Osteocyte (in vitro differentiated cells): Measurements from ENCODE around the gene CDS2. TPM values are rescaled to one million over a fixed set of nuclear protein-coding genes. Genes with fewer than 3 reads are reported as not detected.

Experiments
- DNase-seq: peaks from one replicate; pipeline ENCODE4 v3.0.0; 2021; ENCODE audit warnings: mixed read lengths; ENCODE audit not compliant: unreplicated experiment; ENCODE audit errors: extremely low spot score
- H3K27ac Mint-ChIP-seq: one replicate; pipeline ENCODE4 v1.8.0; 2021; ENCODE audit warnings: mild to moderate bottlenecking, mixed read lengths; ENCODE audit not compliant: unreplicated experiment
- H3K27me3 Mint-ChIP-seq: one replicate; pipeline ENCODE4 v1.8.0; 2021; ENCODE audit warnings: mixed read lengths; ENCODE audit not compliant: unreplicated experiment
- H3K36me3 Mint-ChIP-seq: one replicate; pipeline ENCODE4 v1.8.0; 2021; ENCODE audit warnings: mixed read lengths; ENCODE audit not compliant: unreplicated experiment
- H3K4me1 Mint-ChIP-seq: one replicate; pipeline ENCODE4 v1.8.0; 2021; ENCODE audit warnings: mixed read lengths; ENCODE audit not compliant: unreplicated experiment
- H3K4me3 Mint-ChIP-seq: one replicate; pipeline ENCODE4 v1.8.0; 2021; ENCODE audit warnings: mild to moderate bottlenecking, moderate library complexity, mixed read lengths; ENCODE audit not compliant: unreplicated experiment
- H3K9me3 Mint-ChIP-seq: one replicate; pipeline ENCODE4 v1.8.0; 2021; ENCODE audit warnings: mixed read lengths; ENCODE audit not compliant: unreplicated experiment
- total RNA-seq: library from RNA; stranded (reverse); gene quantifications from 2 replicates; pipeline ENCODE4 v1.2.1, GENCODE V29; 2021
- TF ChIP-seq, protein P1 (sequence below): fragments of 200-600 bp; sonication (generic); IDR thresholded peaks from 2 replicates; pipeline ENCODE4 v1.5.0; 2021; ENCODE audit warnings: antibody characterized with exemption, mild to moderate bottlenecking, moderate library complexity

The CDS2 gene
- total RNA-seq, 1 donor from 2014 or later, result 43.2 TPM

DNA sequence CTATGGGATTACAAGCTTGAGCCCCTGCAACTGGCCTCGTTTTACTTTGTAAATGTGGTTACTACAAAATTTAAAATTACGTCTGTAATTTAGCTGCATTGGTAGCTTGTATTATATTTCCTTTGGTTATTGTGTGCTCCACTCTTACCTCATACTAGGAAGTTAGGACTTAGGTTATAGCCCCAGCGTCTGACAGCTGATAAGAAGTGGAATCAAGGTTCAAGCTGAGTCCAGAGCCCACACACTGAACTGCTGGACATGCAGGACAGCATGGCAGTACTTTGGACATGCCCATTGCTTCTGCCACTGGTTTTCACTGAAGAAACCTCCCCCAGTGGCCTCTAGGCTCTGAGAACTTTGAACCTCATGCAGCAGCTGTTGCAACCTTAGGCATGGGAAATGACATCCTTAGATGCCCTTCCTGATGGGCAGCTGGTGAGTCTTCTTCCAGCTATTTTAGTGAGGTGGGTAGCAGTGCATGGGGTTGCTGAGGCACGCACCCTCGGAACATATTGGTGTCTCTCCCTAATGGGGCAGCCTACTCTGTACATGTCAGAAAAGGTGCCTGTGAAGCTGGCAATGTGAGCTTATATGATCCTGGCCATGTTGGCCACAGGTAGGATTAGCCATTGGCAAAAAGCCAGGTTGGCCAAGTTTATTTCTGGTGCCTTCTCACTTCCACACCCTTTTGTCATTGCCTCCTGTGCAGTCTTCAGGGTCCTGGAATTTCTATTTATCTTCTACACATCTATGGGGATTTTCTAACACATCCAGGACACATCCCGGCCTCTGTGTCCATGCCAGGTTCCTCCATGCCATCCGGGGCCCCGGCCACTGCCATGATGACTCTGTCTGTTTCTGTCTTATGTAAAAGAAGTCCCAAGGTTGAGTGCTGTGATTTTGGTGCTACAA, 85.3 kb downstream of the CDS2 start:
- peak; percentile 65 for DNase-seq
- Mint-ChIP-seq H3K9me3 (no peaks in the 10 kb centered on the region), H3K27ac (no peak overlapping the region), H3K4me3 (no peak overlapping the region), H3K27me3 (no peaks in the 10 kb centered on the region), H3K36me3 (peaks cover 13% of the 10 kb centered on the region), H3K4me1 (peaks cover 11% of the 10 kb centered on the region)
- TF ChIP-seq, protein P1, sequence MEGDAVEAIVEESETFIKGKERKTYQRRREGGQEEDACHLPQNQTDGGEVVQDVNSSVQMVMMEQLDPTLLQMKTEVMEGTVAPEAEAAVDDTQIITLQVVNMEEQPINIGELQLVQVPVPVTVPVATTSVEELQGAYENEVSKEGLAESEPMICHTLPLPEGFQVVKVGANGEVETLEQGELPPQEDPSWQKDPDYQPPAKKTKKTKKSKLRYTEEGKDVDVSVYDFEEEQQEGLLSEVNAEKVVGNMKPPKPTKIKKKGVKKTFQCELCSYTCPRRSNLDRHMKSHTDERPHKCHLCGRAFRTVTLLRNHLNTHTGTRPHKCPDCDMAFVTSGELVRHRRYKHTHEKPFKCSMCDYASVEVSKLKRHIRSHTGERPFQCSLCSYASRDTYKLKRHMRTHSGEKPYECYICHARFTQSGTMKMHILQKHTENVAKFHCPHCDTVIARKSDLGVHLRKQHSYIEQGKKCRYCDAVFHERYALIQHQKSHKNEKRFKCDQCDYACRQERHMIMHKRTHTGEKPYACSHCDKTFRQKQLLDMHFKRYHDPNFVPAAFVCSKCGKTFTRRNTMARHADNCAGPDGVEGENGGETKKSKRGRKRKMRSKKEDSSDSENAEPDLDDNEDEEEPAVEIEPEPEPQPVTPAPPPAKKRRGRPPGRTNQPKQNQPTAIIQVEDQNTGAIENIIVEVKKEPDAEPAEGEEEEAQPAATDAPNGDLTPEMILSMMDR, result no peak

DNA sequence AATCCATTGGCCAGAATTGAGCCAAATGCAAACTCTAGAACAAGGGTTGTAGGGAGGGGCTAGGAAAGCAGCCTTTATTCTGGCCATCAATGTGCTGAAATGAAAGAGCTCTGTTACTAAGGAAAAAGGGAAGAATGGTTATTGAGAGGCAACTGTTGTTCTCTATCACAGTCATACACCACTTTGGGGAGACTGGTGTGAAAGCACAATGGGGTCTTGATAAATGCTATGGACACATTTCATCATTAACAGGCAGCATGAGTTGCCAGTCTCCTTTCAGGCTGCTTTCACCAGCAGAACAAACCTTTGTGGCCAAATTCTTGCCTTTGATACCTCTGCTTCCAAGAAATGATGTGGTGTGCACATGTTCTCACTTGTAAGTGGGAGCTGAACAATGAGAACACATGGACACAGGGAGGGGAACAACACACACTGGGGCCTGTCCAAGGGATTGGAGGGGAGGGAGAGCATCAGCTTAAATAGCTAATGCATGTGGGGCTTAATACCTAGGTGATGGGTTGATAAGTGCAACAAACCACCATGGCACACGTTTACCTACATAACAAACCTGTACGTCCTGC, 86.2 kb downstream of the CDS2 start:
- Mint-ChIP-seq H3K4me1 (peaks cover 11% of the 10 kb centered on the region), H3K4me3 (no peak overlapping the region), H3K27ac (no peak overlapping the region), H3K36me3 (peaks cover 13% of the 10 kb centered on the region), H3K27me3 (no peaks in the 10 kb centered on the region), H3K9me3 (no peaks in the 10 kb centered on the region)
- TF ChIP-seq, protein P1, result no peak
- DNase-seq, result peak; percentile 13

DNA sequence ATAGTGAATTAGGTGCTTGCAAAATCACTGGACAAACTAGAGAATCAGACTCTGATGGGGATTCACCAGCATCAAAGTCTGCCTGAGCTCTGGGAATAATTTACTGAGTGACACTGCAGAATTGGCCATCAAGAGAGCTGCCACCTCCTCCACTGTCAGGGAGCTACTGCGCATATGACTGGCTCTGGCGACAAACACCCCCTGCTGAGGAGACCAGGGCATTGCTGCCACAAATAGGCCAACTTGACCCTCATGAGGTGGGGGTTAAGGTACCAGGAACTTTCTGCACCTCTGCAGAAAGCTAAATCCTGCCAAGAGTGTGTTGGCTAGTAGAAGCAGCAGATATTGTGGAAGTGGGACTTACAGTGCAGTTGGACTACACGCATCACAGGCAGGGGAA, 88.0 kb downstream of the CDS2 start:
- DNase-seq, result peak; percentile 53
- H3K27ac Mint-ChIP-seq, result no peak overlapping the region
- H3K9me3 Mint-ChIP-seq, result no peaks in the 10 kb centered on the region

DNA sequence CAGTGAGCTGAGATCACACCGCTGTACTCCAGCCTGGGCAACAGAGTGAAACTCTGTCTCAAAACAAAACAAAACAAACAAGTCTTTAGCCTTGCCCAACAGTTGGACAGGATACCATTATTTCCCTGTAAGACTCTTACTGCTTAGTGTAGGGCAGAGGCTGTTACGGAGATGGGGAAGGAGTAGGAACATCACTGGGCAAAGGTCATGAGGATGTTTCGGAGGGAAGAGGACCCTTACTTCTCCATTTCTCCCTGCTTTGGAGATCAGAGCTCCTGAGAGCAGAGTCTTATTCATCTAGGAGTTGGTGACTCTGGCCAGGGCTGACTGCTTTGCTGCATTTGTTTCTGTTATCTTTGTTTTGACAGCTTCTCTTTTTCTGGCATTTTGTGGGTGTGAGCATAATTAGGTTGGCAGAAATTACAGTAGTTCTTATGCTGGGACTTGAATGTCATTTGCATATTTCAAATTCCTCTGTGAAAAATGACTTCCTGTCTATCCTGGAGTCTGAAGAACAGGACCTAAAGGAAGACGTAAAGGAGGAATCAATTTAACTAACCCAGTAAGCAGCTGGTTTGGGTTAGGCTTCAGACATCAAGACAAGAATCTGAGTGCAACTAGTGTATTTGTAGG, 89.0 kb downstream of the CDS2 start:
- TF ChIP-seq, protein P1, result no peak
- peaks cover 11% of the 10 kb centered on the region for H3K4me1 Mint-ChIP-seq

More for the DNA sequence above, 88.0 kb downstream of the CDS2 start:
- Mint-ChIP-seq H3K27me3 (no peaks in the 10 kb centered on the region), H3K36me3 (peaks cover 3% of the 10 kb centered on the region), H3K4me1 (peaks cover 11% of the 10 kb centered on the region), H3K4me3 (no peak overlapping the region)
- TF ChIP-seq, protein P1, result no peak

DNA sequence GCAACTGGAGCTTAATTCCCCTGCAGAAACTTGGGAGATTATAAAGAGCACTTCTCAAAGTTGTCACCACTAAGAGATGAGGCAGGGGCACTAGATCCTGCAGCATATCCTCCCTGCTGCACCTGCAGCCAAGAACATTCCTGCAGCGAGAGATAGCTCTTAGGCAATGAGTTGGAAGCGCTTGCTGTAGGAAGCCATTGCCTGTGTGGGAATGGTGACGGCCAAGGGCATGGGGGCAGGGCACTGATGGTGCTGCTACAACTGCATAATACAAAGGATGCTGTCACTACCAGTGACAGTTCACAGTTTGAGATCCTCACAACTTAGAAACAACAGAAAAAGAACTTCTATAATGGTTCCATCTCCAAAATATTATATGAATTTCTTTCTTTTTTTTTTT, 89.9 kb downstream of the CDS2 start:
- H3K9me3 Mint-ChIP-seq, result no peaks in the 10 kb centered on the region
- no peaks in the 10 kb centered on the region for H3K27me3 Mint-ChIP-seq
- TF ChIP-seq, protein P1, result no peak
- no peak overlapping the region for H3K4me3 Mint-ChIP-seq
- peak; percentile 42 for DNase-seq
- H3K36me3 Mint-ChIP-seq, result peaks cover 3% of the 10 kb centered on the region
- no peak overlapping the region for H3K27ac Mint-ChIP-seq
- H3K4me1 Mint-ChIP-seq, result peaks cover 11% of the 10 kb centered on the region

More for the DNA sequence above, 89.0 kb downstream of the CDS2 start:
- no peak overlapping the region for H3K27ac Mint-ChIP-seq
- H3K4me3 Mint-ChIP-seq, result no peak overlapping the region
- peak; percentile 11 for DNase-seq
- H3K27me3 Mint-ChIP-seq, result no peaks in the 10 kb centered on the region
- H3K36me3 Mint-ChIP-seq, result peaks cover 3% of the 10 kb centered on the region
- H3K9me3 Mint-ChIP-seq, result no peaks in the 10 kb centered on the region
